ENCODE measurements around the gene IFRD2. TPM values are rescaled to one million over a fixed set of nuclear protein-coding genes. Genes with fewer than 3 reads are reported as not detected.

The IFRD2 gene
- total and polyA plus RNA-seq, 2 of the 13 experiments (the other 11 are each of a cell fraction or from before 2014, with no cell fraction given) = 32.8 to 96.1 TPM

- TF ChIP-seq ZNF646 (CRISPR knock-in tag; IDR thresholded peaks at IDR 0.05) (no peak), JARID2 (CRISPR knock-in tag; IDR thresholded peaks at IDR 0.05; ENCODE audit: insufficient replicate concordance) (no peak), ZNF12 (CRISPR knock-in tag; IDR thresholded peaks at IDR 0.05) (no peak), ZNF205 (CRISPR knock-in tag; IDR thresholded peaks at IDR 0.05) (no peak)
- TF ChIP-seq, protein P1, sequence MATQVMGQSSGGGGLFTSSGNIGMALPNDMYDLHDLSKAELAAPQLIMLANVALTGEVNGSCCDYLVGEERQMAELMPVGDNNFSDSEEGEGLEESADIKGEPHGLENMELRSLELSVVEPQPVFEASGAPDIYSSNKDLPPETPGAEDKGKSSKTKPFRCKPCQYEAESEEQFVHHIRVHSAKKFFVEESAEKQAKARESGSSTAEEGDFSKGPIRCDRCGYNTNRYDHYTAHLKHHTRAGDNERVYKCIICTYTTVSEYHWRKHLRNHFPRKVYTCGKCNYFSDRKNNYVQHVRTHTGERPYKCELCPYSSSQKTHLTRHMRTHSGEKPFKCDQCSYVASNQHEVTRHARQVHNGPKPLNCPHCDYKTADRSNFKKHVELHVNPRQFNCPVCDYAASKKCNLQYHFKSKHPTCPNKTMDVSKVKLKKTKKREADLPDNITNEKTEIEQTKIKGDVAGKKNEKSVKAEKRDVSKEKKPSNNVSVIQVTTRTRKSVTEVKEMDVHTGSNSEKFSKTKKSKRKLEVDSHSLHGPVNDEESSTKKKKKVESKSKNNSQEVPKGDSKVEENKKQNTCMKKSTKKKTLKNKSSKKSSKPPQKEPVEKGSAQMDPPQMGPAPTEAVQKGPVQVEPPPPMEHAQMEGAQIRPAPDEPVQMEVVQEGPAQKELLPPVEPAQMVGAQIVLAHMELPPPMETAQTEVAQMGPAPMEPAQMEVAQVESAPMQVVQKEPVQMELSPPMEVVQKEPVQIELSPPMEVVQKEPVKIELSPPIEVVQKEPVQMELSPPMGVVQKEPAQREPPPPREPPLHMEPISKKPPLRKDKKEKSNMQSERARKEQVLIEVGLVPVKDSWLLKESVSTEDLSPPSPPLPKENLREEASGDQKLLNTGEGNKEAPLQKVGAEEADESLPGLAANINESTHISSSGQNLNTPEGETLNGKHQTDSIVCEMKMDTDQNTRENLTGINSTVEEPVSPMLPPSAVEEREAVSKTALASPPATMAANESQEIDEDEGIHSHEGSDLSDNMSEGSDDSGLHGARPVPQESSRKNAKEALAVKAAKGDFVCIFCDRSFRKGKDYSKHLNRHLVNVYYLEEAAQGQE (IDR thresholded peaks at IDR 0.05; ENCODE audit: borderline replicate concordance in 1 of 2, low read depth in 1 of 2, low read length in 2 of 2) = no peak
Measured at GRCh38 chr3:50248387-50248786, 43.8 kb downstream of the IFRD2 start (continued).

All from HepG2 (cell line).